Muscle of leg (tissue), 11 donors: Measurements from ENCODE around the gene RNF130. TPM values are rescaled to one million over a fixed set of nuclear protein-coding genes. Genes with fewer than 3 reads are reported as not detected.
"Not testable (repeated sequence)": the region's sequence is repeated elsewhere in the genome, so short reads cannot be mapped to it uniquely, and the experiment has no call there.

Experiments
- DNase-seq: peaks from one replicate; pipeline ENCODE4 v3.0.0; 2013
- H3K27ac ChIP-seq: one replicate; pipeline ENCODE4 v1.5.1; 2013; ENCODE audit warnings: mild to moderate bottlenecking, low read length, control low read depth
- H3K27me3 ChIP-seq: one replicate; pipeline ENCODE4 v1.6.1; 2013; ENCODE audit warnings: low read length; ENCODE audit not compliant: control insufficient read depth, insufficient read depth
- H3K36me3 ChIP-seq: one replicate; pipeline ENCODE4 v1.6.1; 2013; ENCODE audit warnings: low read length; ENCODE audit not compliant: control insufficient read depth, insufficient read depth
- H3K4me1 ChIP-seq: one replicate; pipeline ENCODE4 v1.6.1; 2013; ENCODE audit warnings: low read length; ENCODE audit not compliant: control insufficient read depth, insufficient read depth
- H3K4me3 ChIP-seq: one replicate; pipeline ENCODE4 v1.5.1; 2013; ENCODE audit warnings: low read length, control low read depth
- H3K9me3 ChIP-seq: replicated peaks from 2 replicates; pipeline ENCODE4 v1.6.1; 2013; ENCODE audit warnings: low read depth, low read length; ENCODE audit not compliant: control insufficient read depth
- WGBS: methylation state at CpG from one replicate; pipeline ENCODE4 v1.1.5; 2013; ENCODE audit warnings: missing lambda C conversion rate; ENCODE audit not compliant: insufficient coverage; 5-methylcytosine and 5-hydroxymethylcytosine counted together
- polyA plus RNA-seq, 8 donors: library from polyadenylated mRNA; unstranded; fragments of 120-200 nt; gene quantifications; one replicate each; pipeline versions ENCODE4 v1.2.1 to v1.2.3, GENCODE V29; 2013; ENCODE audit warnings: inconsistent platforms in 1 of 8, low replicate concordance in 1 of 8; ENCODE audit not compliant: insufficient read length in 8 of 8, insufficient read depth in 1 of 8
- total RNA-seq: library from RNA; stranded (reverse); fragments of 120-200 nt; gene quantifications from one replicate; pipeline ENCODE4 v1.2.4, GENCODE V29; 2013

Gene RNF130
- total and polyA plus RNA-seq, 9 donors = 34.4 to 45.3 (median 37.0) TPM

GRCh38 chr5:180001742-180002141 lies 69.8 kb downstream of the RNF130 start:
- Histone ChIP-seq H3K27ac (no peak overlapping the region), H3K4me1 (no peaks in the 10 kb centered on the region), H3K9me3 (peaks cover 4% of the 10 kb centered on the region), H3K27me3 (no peaks in the 10 kb centered on the region), H3K4me3 (no peak overlapping the region), H3K36me3 (peaks cover 5% of the 10 kb centered on the region)
- 100% methylated on average over 2 of the region's 2 CpGs for WGBS
- no peak for DNase-seq

GRCh38 chr5:180001136-180001535 lies 70.4 kb downstream of the RNF130 start:
- peaks cover 5% of the 10 kb centered on the region for H3K36me3 ChIP-seq
- DNase-seq = no peak
- peaks cover 10% of the 10 kb centered on the region for H3K9me3 ChIP-seq
- H3K27ac ChIP-seq = no peak overlapping the region
- H3K4me3 ChIP-seq = no peak overlapping the region
- H3K27me3 ChIP-seq = no peaks in the 10 kb centered on the region
- H3K4me1 ChIP-seq = no peaks in the 10 kb centered on the region

- WGBS = 100% methylated on average over 1 of the region's 1 CpG
Measured at GRCh38 chr5:179998485-179998884, 73.1 kb downstream of the RNF130 start.

GRCh38 chr5:179994583-179995323 lies 76.8 kb downstream of the RNF130 start:
- Histone ChIP-seq H3K27ac (no peak overlapping the region), H3K36me3 (no peaks in the 10 kb centered on the region), H3K27me3 (no peaks in the 10 kb centered on the region), H3K4me3 (no peak overlapping the region), H3K4me1 (no peaks in the 10 kb centered on the region), H3K9me3 (peaks cover 28% of the 10 kb centered on the region)
- WGBS = 91% methylated on average over 2 of the region's 3 CpGs
- DNase-seq = no peak

More at GRCh38 chr5:179998485-179998884, 73.1 kb downstream of the RNF130 start:
- H3K4me3 ChIP-seq = no peak overlapping the region
- DNase-seq = no peak
- H3K27ac ChIP-seq = no peak overlapping the region
- peaks cover 5% of the 10 kb centered on the region for H3K36me3 ChIP-seq
- peaks cover 24% of the 10 kb centered on the region for H3K9me3 ChIP-seq
- no peaks in the 10 kb centered on the region for H3K4me1 ChIP-seq
- H3K27me3 ChIP-seq = no peaks in the 10 kb centered on the region

GRCh38 chr5:179992855-179993254 lies 78.7 kb downstream of the RNF130 start:
- not testable (repeated sequence) for H3K27ac ChIP-seq, H3K4me3 ChIP-seq, H3K4me1 ChIP-seq, H3K36me3 ChIP-seq, H3K27me3 ChIP-seq, DNase-seq
- WGBS = no CpG with 5 or more reads among the region's 4 CpGs
- H3K9me3 ChIP-seq = peaks cover 28% of the 10 kb centered on the region

- WGBS = no CpG with 5 or more reads among the region's 1 CpG
- H3K27me3 ChIP-seq = no peaks in the 10 kb centered on the region
- no peak for DNase-seq
- peaks cover 19% of the 10 kb centered on the region for H3K9me3 ChIP-seq
- no peaks in the 10 kb centered on the region for H3K4me1 ChIP-seq
- H3K36me3 ChIP-seq = no peaks in the 10 kb centered on the region
- no peak overlapping the region for H3K27ac ChIP-seq
- no peak overlapping the region for H3K4me3 ChIP-seq
Measured at GRCh38 chr5:179991106-179991505, 80.5 kb downstream of the RNF130 start.

GRCh38 chr5:179990525-179990924 lies 81.0 kb downstream of the RNF130 start:
- not testable (repeated sequence) for H3K27me3 ChIP-seq, DNase-seq, H3K4me1 ChIP-seq, H3K4me3 ChIP-seq, H3K27ac ChIP-seq, H3K36me3 ChIP-seq
- peaks cover 14% of the 10 kb centered on the region for H3K9me3 ChIP-seq
- WGBS = 100% methylated on average over 2 of the region's 8 CpGs

GRCh38 chr5:179986328-179986727 lies 85.2 kb downstream of the RNF130 start:
- Histone ChIP-seq H3K9me3 (peaks cover 3% of the 10 kb centered on the region), H3K4me3 (no peak overlapping the region), H3K36me3 (no peaks in the 10 kb centered on the region), H3K27me3 (no peaks in the 10 kb centered on the region), H3K4me1 (no peaks in the 10 kb centered on the region), H3K27ac (no peak overlapping the region)
- DNase-seq = peak; percentile 19
- WGBS = 100% methylated on average over 1 of the region's 6 CpGs

- Histone ChIP-seq H3K4me3 (no peak overlapping the region), H3K36me3 (peaks cover 24% of the 10 kb centered on the region), H3K9me3 (no peaks in the 10 kb centered on the region), H3K27me3 (no peaks in the 10 kb centered on the region), H3K27ac (no peak overlapping the region), H3K4me1 (no peaks in the 10 kb centered on the region)
- 100% methylated on average over 1 of the region's 5 CpGs for WGBS
- DNase-seq = no peak
Measured at GRCh38 chr5:179981636-179982035, 89.9 kb downstream of the RNF130 start.

GRCh38 chr5:179980767-179981166 lies 90.8 kb downstream of the RNF130 start:
- DNase-seq = no peak
- WGBS = 84% methylated on average over 7 of the region's 7 CpGs
- Histone ChIP-seq H3K36me3 (peaks cover 30% of the 10 kb centered on the region), H3K4me1 (no peaks in the 10 kb centered on the region), H3K27ac (no peak overlapping the region), H3K4me3 (no peak overlapping the region), H3K9me3 (no peaks in the 10 kb centered on the region), H3K27me3 (no peaks in the 10 kb centered on the region)

- Histone ChIP-seq H3K36me3 (peaks cover 44% of the 10 kb centered on the region), H3K27me3 (no peaks in the 10 kb centered on the region)
Measured at GRCh38 chr5:179978792-179979191, 92.8 kb downstream of the RNF130 start.

More at GRCh38 chr5:179978792-179979191, 92.8 kb downstream of the RNF130 start:
- no peak for DNase-seq
- Histone ChIP-seq H3K4me1 (no peaks in the 10 kb centered on the region), H3K27ac (no peak overlapping the region), H3K4me3 (no peak overlapping the region), H3K9me3 (no peaks in the 10 kb centered on the region)
- 100% methylated on average over 2 of the region's 4 CpGs for WGBS
